Parathyroid adenoma (tissue), 2 donors: ENCODE results near the gene CCDC102A.

Experiments
- H2AFZ ChIP-seq: fragments of 300-600 bp; sonication (generic); one replicate; pipeline ENCODE4 v1.7.0; 2017; ENCODE audit warnings: antibody characterized with exemption, mild to moderate bottlenecking
- H3K27ac ChIP-seq: fragments of 300-600 bp; sonication (generic); one replicate; pipeline ENCODE4 v1.7.0; 2017
- H3K27me3 ChIP-seq: fragments of 300-600 bp; sonication (generic); one replicate; pipeline ENCODE4 v1.7.0; 2017; ENCODE audit warnings: low read length; ENCODE audit not compliant: control insufficient read depth, insufficient read depth
- H3K36me3 ChIP-seq: fragments of 300-600 bp; sonication (generic); one replicate; pipeline ENCODE4 v1.7.0; 2017; ENCODE audit warnings: low read length; ENCODE audit not compliant: control insufficient read depth, insufficient read depth
- H3K4me1 ChIP-seq: fragments of 300-600 bp; sonication (generic); one replicate; pipeline ENCODE4 v1.7.0; 2017; ENCODE audit warnings: control low read depth
- H3K4me2 ChIP-seq: fragments of 300-600 bp; sonication (generic); one replicate; pipeline ENCODE4 v1.7.0; 2017; ENCODE audit warnings: low read length
- H3K4me3 ChIP-seq: fragments of 300-600 bp; sonication (generic); one replicate; pipeline ENCODE4 v1.7.0; 2017; ENCODE audit warnings: low read depth, low read length
- H3K79me2 ChIP-seq: fragments of 300-600 bp; sonication (generic); one replicate; pipeline ENCODE4 v1.7.0; 2017; ENCODE audit warnings: control low read depth
- H3K9ac ChIP-seq: fragments of 300-600 bp; sonication (generic); one replicate; pipeline ENCODE4 v1.7.0; 2017; ENCODE audit warnings: mild to moderate bottlenecking
- H3K9me3 ChIP-seq: fragments of 300-600 bp; sonication (generic); one replicate; pipeline ENCODE4 v1.7.0; 2017; ENCODE audit warnings: low read length; ENCODE audit not compliant: control insufficient read depth
- CTCF ChIP-seq: fragments of 300-600 bp; sonication (generic); IDR thresholded peaks from one replicate; pipeline ENCODE4 v1.7.0; 2017; ENCODE audit warnings: antibody characterized with exemption, mild to moderate bottlenecking
- donor health status: primary hyperparathyroidism.

The CCDC102A gene

GRCh38 chr16:57493767-57494166, 42.6 kb downstream of the CCDC102A start:
- TF ChIP-seq CTCF = no peak
- Histone ChIP-seq H3K36me3 (no peaks in the 10 kb centered on the region), H3K4me3 (no peak overlapping the region), H3K9me3 (no peaks in the 10 kb centered on the region), H3K4me2 (no peak overlapping the region), H3K4me1 (no peaks in the 10 kb centered on the region), H2AFZ (no peak overlapping the region), H3K79me2 (no peaks in the 10 kb centered on the region), H3K9ac (no peak overlapping the region), H3K27ac (no peak overlapping the region), H3K27me3 (no peaks in the 10 kb centered on the region)

- Histone ChIP-seq H2AFZ (no peak overlapping the region), H3K27ac (no peak overlapping the region), H3K4me3 (no peak overlapping the region), H3K4me1 (peaks cover 8% of the 10 kb centered on the region), H3K4me2 (no peak overlapping the region), H3K9ac (no peak overlapping the region), H3K9me3 (no peaks in the 10 kb centered on the region), H3K27me3 (no peaks in the 10 kb centered on the region), H3K79me2 (peaks cover 2% of the 10 kb centered on the region), H3K36me3 (no peaks in the 10 kb centered on the region)
- no peak for TF ChIP-seq CTCF
Measured at GRCh38 chr16:57489229-57489628, 47.1 kb downstream of the CCDC102A start.

- Histone ChIP-seq H3K4me3 (no peak overlapping the region), H3K27me3 (no peaks in the 10 kb centered on the region), H3K9me3 (no peaks in the 10 kb centered on the region), H3K79me2 (peaks cover 5% of the 10 kb centered on the region), H2AFZ (peak overlapping the region; percentile 81), H3K9ac (no peak overlapping the region), H3K4me2 (peak overlapping the region; percentile 39), H3K4me1 (peaks cover 15% of the 10 kb centered on the region), H3K36me3 (no peaks in the 10 kb centered on the region), H3K27ac (peak overlapping the region; percentile 55)
- TF ChIP-seq CTCF = no peak
Measured at GRCh38 chr16:57486858-57487834, 49.2 kb downstream of the CCDC102A start.

GRCh38 chr16:57485916-57486857, 50.2 kb downstream of the CCDC102A start, which contains the start of gene DOK4:
DOK4 (minus strand) TSS chr16:57486493; CDS start chr16:57479507, 6,986 bp downstream.
- Histone ChIP-seq H3K9ac (peak within 1 kb of the TSS; percentile 79), H3K27ac (peak within 1 kb of the TSS; percentile 75), H3K27me3 (no peaks in the 10 kb centered on the region), H3K36me3 (no peaks in the 10 kb centered on the region), H3K79me2 (peaks cover 9% of the 10 kb centered on the region), H3K4me3 (peak within 1 kb of the TSS; percentile 85), H3K4me1 (peaks cover 15% of the 10 kb centered on the region), H3K9me3 (no peaks in the 10 kb centered on the region), H3K4me2 (peak within 1 kb of the TSS; percentile 74), H2AFZ (peak within 1 kb of the TSS; percentile 87)
- TF ChIP-seq CTCF = no peak
